ELR (cell line): ENCODE data around the gene RRP7A.
"Not testable (repeated sequence)": the region's sequence is repeated elsewhere in the genome, so short reads cannot be mapped to it uniquely, and the experiment has no call there.

Experiments used
- DNase-seq: peaks from one replicate; pipeline ENCODE4 v3.0.0-alpha.2; 2015; ENCODE audit warnings: low read depth

Gene RRP7A

DNA sequence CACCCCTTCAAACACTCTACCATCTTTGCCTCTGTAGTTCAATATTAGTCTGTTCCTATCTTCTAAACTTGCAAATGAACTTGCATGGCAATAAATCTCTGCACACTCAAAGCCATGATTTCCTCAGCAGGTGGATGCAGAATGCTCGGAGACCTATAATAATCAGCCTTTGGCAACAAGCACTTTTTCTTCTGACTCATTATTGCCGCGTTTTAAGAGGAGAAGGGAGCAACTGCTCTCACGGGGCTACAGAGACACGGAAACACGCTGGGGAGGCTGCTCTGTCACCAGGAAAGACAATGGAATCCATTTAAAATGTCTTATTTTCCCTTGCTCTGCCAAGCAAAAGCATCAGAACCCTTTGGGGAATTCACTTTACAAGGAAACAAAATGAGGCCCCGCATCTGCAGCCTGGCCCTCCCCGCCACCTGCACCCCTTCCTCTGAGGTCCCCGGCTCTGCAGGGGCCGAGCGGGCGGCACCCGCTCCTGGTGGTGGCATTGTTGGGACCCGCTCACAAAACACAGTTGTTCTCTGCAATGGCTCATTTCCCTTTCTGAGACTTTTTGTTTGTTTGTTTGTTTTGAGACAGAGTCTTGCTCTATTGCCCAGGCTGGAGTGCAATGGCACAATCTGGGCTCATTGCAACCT lies 15.6 kb upstream of the RRP7A start:
- DNase-seq, result not testable (repeated sequence)

DNA sequence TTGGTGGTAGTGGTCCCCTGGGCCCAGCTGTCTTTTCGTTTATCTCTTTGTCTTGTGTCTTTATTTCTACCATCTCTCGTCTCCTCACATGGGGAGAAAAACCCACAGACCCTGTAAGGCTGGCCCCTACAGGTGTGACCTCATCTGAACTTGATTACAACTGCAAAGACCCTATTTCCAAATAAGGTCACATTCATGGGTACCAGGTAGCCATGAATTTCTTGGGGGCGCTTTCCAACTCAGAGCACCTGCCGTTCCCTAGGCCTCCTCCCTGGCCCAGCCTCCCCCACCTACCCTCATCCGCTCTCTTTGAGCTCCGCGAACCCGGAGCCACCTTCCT lies 14.0 kb upstream of the RRP7A start:
- DNase-seq, result no peak

DNA sequence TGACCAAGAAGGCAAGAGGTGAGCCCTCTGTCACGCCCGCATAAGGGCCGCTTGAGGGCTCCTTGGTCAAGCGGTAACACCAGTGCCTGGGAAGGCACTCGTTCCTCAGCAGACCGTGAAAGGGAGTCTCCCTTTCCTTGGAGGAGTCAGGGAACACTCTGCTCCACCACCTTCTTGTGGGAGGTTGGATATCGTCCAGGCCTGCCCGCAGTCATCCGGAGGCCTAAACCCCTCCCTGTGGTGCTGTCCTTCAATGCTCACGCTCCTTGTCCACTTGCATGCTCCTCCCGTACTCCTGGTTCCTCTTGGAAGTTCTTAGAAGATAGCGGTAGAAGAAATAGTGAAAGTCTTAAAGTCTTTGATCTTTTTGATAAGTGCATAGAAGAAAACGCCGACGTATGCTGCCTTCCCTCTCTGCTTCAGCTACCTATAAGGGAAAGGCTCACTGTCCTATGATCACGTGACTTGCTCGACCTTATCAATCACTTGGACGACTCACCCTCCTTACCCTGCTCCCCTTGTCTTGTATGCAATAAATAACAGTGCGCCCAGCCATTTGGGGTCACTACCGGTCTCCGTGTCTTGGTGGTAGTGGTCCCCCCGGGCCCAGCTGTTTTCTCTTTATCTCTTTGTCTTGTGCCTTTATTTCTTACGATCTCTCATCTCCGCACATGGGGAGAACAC lies 11.9 kb upstream of the RRP7A start:
- DNase-seq, result not testable (repeated sequence)

DNA sequence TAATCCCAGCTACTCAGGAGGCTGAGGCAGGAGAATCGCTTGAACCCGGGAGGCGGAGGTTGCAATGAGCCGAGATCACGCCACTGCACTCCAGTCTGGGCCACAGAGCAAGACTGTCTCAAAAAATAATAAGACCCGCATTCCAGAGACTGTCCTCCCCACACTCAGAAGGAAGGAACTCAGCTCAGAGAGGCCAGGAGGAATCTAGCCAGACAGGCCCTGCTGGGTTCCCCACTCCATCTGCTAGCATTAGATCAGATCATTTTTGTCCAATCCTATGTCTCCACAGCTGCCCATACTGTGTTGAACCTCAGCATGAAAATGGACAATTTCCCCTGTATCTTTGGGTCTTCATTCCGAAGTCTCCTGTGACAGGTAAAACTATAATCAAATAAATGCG lies 9.8 kb upstream of the RRP7A start:
- not testable (repeated sequence) for DNase-seq

DNA sequence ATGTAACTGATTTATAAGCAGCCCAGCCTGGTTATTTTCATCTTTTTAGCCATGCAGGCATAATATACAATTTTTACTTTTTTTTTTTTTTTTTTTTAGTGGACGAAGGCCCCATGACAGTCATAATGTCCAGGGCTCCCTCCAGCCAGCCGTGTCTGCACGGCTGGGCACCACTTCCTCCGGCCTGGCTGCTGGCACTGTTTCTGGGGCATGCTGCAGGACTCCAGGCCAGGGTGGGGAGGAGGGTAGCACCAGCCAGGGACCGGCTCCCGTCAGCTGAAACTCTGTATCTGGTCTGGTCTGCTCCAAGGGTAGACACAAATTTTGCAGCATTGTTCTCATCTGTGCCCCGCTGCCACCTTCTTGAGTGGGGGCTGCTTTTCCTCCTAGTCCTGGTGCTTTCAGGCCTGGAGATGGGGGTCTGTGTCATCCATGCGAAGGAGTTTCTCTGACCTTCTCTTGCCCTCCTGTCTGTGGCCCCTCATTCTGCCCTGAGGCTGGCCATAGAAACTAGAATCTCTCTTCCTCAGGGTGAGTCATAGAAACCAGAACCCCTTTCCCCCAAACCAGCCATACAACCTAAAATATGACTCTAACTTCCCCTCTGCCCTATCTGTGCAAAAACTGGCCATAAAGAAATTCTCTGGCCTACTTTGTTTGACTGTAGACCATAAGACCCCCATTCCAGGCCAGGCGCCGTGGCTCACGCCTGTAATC lies 9.2 kb upstream of the RRP7A start:
- no peak for DNase-seq

DNA sequence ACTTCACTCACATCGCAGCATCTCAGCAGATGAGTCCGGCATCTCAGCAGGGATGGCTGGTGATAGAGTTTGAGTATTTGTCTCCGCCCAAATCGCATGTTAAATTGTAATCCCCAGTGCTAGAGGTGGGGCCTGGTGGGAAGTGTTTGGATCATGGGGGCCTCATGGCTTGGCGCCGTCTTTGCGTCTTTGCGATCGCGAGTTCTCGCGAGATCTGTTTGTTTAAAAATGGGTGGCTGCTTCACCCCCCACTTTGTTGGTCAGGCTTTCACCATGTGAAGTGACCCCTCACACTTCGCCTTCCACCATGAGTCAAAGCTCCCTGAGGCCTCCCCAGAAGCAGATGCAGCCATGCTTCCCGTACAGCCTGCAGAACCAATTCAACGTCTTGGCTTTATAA lies 3.0 kb upstream of the RRP7A start:
- DNase-seq, result no peak

DNA sequence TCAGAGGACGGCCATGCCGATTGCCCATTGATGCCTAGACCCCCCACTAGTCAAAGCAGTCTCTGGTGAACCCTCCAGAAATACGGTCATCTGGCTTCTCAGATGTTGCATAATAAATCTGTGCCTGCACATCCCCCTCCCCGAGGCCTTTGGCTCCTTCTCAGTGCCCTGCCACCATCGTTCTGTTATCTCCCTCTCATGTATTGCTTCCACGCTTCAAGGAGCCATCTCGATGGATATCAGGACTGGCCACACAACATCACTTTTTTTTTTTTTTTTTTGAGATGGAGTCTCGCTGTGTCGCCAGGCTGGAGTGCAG lies 1.6 kb upstream of the RRP7A start:
- DNase-seq, result no peak

DNA sequence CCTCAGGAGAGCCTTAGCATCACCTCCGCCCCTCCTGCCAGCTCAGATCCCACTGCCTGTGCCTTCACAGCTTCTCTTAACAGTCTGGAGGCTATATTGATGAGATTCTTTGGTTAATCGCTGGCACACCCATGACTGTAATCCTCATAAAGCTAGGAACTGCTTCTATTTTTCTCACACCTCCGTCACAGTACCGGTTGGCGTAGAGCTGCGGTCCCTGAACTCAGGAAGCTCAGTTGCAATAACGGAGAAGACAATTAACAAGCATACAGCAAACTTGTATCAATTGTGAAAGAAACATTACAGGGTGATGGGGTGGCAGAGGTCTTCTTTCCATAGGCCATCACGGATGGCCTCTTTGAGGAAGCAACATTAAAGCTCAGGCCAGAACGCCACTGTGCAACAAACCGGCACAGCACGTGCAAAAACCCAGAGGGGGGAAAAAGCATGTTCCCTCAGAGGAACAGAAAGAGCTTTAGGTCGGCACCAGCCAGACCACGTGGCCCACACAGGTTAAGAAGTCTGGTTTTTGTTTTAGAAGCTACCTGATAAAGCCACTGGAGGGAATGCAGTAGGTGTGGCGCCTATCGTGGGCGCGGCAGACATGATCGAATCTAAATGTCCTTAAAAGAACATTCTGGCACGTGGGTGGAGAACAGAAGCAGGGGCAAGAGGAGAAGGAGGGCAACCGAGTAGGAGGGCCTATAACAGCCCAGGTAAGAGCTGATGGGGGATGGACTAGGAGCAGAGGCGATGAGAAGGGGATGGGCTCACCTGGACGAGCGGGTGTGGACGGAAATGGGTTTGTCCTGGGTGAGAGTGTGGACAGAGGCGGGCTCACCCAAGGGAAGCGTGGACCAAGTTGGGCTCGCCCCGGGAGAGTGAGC lies 715 bp downstream of the RRP7A start:
- not testable (repeated sequence) for DNase-seq

DNA sequence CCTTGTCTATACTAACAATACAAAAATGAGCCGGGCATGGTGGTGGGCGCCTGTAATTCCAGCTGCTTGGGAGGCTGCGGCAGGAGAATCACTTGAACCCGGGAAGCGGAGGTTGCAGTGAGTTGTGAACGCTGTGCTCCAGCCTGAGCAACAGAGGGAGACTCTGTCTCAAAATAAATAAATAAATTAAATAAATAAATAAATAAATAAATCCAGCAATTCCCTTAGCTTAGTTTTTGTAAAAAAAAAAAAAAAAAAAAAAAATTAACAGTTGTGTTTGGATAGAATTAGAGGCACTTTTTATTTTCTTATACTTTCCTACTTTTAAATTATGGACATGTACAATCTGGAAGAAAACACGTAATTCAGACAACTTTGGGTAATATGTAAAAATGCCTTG lies 2.5 kb downstream of the RRP7A start:
- DNase-seq, result not testable (repeated sequence)

DNA sequence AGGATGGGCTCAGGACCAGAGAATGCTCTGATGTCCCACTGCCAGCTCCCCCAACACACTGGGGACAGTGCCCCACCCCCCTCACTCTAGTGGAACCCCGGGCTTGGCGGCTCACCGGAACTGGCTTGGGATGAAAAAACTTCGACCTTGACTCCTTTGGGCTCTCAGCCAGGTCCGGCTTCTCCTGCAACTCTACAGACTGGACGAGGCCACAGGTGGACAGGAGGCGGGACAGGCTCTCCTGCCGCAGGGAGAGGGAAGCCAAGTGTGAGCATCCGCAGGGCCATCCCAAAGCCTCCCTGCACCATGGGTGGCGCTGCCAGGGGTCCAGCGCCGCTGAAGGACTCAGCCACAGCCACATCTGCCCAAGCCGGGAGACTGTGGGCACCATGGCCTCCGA lies 3.7 kb downstream of the RRP7A start:
- DNase-seq, result no peak

DNA sequence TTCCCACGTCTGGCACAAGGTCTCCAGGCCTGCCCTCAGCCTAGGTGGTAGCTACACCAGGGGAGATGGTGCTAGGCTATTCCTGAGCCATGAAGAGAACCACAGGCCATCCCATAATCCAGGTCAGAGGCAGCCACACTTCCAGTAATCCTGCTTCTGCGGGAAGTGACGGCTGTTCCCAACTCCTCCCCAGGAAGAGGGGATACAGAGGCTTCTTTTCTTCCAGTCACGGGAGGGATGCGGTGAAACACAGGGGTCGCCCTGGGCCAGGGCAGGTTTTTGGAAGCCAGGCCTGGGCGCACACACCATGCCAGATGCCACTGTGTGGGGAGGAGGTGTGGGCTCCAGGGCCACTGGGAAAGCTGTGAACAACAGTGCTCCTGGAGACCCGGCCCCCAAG lies 4.3 kb downstream of the RRP7A start:
- DNase-seq, result not testable (repeated sequence)

DNA sequence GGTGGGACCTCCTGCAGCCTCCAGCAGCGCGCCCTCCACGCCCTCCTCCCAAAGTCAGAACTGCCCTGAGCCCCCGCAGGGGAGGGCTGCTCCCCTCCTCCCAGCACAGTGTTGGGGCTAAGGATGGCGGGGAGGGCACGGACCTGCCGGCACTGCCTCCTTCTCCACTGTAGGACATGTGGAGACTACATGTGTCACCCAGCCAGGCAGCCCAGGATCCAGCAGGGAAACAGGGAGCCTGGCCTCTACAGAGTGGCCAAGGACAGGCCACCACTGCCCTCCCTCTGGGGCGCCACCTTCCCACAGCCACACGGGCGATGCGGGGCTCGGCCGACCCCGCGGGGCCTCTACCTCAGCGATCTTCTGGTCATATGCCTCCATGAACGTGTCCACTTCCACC lies 5.3 kb downstream of the RRP7A start:
- not testable (repeated sequence) for DNase-seq

DNA sequence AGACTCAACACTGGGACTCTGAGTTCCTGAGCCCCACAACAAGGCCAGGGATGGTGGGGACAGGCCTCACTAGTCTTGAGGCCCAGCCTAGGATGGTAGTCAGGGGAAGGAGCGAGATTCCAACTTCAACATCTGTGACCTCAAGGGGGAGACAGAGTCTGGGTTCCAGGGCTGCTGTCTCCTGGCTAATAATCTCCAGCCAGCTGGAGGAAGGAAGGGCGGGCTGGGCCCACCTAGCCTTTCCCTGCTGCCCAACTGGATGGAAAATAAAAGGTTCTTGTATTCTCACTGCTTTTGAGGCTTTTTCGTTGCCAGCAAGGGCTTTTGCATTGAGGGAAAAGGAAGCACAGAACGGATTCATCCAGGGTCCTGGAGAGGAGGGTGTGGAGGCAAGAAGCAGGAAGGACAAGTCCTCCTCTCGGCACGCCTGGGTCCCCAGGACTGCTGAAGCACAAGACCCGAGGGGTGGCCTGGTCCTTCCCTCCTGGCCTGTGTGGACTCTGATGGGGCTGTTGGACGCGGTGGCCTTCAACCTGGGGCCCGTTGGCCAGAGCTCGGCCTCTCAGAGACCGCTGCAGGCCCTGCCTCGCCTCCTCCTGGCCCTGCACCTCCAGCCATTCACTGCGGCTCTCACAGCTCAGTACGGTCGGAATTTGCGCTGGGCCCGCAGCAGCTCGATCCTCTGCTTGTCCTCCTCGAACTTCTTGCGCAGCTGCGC lies 7.2 kb downstream of the RRP7A start:
- DNase-seq, result peak; percentile 49

DNA sequence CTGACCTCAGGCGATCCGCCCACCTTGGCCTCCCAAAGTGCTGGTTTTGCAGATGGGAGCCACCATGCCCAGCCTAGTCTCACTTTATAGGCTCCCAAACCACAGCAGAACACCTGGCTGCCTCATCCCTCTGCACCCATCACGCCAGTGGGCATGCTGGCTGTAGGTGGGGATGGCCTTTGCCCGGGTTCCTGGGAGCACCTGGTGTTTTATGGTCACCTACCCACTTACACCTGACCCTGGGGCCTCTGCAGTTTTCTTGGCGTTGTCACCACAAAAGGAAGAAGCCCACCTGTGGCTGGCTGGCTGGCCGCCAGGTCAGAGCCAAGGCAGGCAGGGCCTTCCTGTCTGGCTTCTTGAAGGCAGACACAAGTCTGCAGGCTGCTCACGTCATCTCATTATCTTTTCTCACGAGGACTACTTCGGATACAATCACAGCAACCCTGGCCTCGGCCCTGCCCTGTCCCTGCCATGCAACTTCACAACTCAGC lies 8.2 kb downstream of the RRP7A start:
- no peak for DNase-seq

DNA sequence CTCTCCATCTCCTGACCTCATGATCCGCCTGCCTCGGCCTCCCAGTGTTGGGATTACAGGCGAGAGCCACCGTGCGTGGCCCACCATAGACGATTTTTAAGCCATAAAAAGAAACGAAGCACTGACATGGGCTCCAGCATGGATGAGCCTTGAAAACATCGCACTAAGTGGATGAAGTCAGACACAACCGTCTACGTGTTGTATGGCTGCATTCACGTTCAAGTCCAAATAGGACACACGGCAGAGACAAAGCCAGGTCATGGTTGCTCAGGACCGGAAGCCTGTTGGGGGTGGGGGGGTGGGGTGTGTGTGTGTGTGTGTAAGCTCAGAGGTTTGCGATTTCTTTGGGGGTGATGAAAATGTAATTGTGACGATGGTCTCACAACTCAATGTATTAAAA lies 10.0 kb downstream of the RRP7A start:
- DNase-seq, result no peak

DNA sequence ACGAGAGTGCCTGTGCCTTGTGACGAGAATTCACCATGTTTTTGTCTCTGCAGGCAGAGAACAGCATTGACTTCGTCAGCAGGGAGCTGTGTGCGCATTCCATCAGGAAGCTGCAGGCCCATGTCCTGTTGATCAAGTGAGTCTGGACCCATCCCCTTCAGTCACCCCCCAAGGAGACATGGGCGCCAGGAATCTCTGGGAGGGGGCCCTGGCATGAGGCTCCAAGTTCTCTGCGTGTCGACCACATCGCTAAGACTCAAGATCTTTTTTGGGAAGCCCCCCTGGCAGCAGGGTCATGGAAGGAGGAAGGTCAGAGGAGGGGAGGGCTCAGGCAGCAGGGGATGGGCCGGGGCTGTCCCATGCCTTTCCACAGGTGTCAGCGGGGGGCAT lies 10.6 kb downstream of the RRP7A start:
- DNase-seq, result not testable (repeated sequence)

DNA sequence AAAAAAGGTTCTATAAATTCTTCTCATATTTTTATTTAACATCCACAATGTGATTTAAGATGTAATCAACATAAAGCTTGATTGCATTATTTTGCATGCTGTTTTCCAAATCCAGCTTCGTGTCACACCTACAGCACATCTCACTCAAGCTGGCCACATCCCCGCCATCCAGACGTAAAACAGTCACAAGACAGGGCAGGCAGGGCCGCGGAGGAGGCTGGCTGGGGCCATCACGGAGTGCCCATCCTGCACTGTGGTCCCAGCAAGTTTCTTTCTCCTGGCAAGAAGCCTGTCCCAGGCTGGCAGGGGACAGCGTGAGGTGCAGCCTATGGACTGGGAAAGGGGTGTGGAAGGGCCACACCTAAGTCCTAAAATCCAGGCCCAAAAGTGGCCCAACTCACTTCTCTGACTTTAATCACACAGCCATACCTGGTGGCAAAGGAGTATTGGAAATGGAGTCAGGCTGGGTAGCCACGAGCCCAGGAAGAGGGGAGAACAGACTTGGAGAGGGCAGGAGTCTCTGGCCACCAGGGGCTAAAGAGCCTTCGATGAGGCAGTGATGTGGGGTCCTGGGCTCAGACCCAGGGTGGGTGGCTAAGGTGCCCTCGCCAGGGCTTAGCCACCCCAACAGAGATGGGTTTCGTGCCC lies 11.1 kb downstream of the RRP7A start:
- not testable (repeated sequence) for DNase-seq

DNA sequence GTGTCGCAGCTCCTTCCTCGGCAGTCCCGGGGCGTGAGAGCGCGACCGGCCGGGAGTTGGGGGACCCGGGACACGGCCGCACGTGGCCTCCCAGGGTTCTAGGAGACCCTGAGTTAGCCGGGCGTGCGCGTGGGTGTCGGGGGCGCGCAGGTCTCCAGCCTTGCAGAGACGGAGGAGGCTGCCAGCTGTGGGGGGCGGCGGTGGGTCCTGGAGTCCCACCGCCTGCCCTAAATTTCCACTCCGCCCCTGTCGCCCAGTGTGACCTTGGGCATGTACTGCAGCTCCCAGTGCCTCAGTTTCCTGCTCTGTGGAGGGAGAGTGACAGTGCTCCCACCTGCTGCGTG lies 18.8 kb downstream of the RRP7A start:
- DNase-seq, result no peak

DNA sequence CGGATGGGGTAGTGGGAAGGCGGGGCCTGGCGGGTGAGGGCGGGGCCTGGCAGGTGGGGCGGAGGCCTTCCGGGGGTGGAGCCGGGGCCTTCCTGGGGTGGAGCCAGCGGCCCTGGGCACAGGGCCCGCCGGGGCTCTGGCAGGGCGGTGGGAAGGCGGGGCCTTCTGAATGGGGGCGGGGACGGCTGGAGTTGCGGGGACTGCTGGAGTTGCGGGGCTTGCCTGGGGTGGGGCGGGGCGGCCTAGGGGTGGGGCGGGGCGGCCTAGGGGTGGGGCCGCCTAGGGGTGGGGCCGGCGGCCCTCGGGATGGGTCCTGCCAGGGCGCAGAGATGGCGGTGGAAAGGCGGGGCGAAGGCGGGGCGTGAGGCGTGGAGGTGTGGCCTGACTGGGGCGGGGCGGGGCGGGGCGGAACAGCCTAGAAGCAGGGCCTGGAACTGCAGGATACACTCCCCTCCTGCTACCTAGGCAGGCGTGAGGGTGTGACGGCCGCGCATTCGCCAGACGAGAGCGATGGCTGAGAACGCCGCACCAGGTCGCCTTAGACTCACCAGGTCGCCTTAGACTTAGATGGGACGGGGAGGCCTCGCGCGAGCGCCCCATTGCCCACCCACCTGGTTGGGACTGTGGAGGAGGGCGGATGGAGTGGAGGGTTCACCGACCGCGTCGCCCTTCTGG lies 19.3 kb downstream of the RRP7A start:
- peak; percentile 56 for DNase-seq

DNA sequence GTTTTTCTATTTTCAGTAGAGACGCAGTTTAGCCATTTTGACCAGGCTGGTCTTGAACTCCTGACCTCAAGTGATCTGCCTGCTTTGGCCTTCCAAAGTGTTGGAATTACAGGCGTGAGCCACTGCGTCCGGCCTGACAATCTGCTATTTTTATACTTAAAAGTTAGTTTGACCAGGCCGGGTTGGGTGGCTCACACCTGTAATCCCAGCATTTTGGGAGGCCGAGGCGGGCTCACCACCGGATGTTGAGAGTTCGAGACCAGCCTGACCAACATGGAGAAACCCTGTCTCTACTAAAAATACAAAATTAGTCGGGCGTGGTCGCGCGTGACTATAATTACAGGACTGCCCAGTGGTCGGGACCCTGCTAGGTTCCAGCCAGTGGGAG lies 19.8 kb downstream of the RRP7A start:
- not testable (repeated sequence) for DNase-seq
